PC-3 (cell line): ENCODE data around the gene C5orf22. TPM values are rescaled to one million over a fixed set of nuclear protein-coding genes. Genes with fewer than 3 reads are reported as not detected.

Experiments used
- ATAC-seq: fragments of 200-7000 bp; cut with Tn5 transposase; 2 replicates; pipeline ENCODE4 v1.9.1; 2020; ENCODE audit warnings: mild to moderate bottlenecking, moderate library complexity
- BruUV-seq: library from RNA; stranded (reverse); fragments of 400-500 nt; replicated peaks from 2 replicates; lab custom pipeline; 2021; lab: Mats Ljungman, UMichigan
- CTCF ChIA-PET: fragments of 300-600 bp; sonication (Branson Sonifier 250); formaldehyde crosslinking; loops from one replicate; lab custom pipeline; 2022; ENCODE audit warnings: antibody characterized with exemption; lab: Charles Lee
- POLR2A ChIA-PET: fragments of 300-600 bp; sonication (Branson Sonifier 250); formaldehyde crosslinking; loops from one replicate; lab custom pipeline; 2022; ENCODE audit warnings: antibody characterized with exemption; ENCODE audit not compliant: unreplicated experiment; lab: Charles Lee
- DNase-seq: peaks from one replicate; pipeline ENCODE4 v3.0.0-alpha.2; 2015
- H2AFZ ChIP-seq: fragments of 300-600 bp; sonication (generic); 2 replicates; pipeline ENCODE4 v1.6.0; 2016; ENCODE audit warnings: antibody characterized with exemption, low read length
- H3F3A ChIP-seq: fragments of 300-600 bp; sonication (generic); one replicate; pipeline ENCODE4 v1.6.0; 2017; ENCODE audit warnings: antibody characterized with exemption, low read length, control low read depth, mild to moderate bottlenecking; ENCODE audit not compliant: unreplicated experiment
- H3K27ac ChIP-seq: fragments of 300-600 bp; sonication (generic); 2 replicates; pipeline ENCODE4 v1.5.1; 2016; ENCODE audit warnings: mild to moderate bottlenecking, low read length
- H3K27me3 ChIP-seq: fragments of 300-600 bp; sonication (generic); 2 replicates; pipeline ENCODE4 v1.6.1; 2016; ENCODE audit warnings: low read length, mixed read lengths
- H3K36me3 ChIP-seq: fragments of 300-600 bp; sonication (generic); 2 replicates; pipeline ENCODE4 v1.6.1; 2016; ENCODE audit warnings: low read depth, mixed run types, low read length, mixed read lengths
- H3K4me1 ChIP-seq: fragments of 300-600 bp; sonication (generic); 2 replicates; pipeline ENCODE4 v1.5.1; 2016; ENCODE audit warnings: low read length; ENCODE audit not compliant: insufficient read depth
- H3K4me2 ChIP-seq: fragments of 300-600 bp; sonication (generic); 2 replicates; pipeline ENCODE4 v1.6.0; 2016; ENCODE audit warnings: low read length
- H3K4me3 ChIP-seq: fragments of 300-600 bp; sonication (generic); 2 replicates; pipeline ENCODE4 v1.5.1; 2016; ENCODE audit warnings: mild to moderate bottlenecking, low read length, mixed read lengths
- H3K79me2 ChIP-seq: fragments of 300-600 bp; sonication (generic); 2 replicates; pipeline ENCODE4 v1.6.1; 2017; ENCODE audit warnings: low read length, mixed read lengths
- H3K9ac ChIP-seq: fragments of 300-600 bp; sonication (generic); 2 replicates; pipeline ENCODE4 v1.6.0; 2016; ENCODE audit warnings: mild to moderate bottlenecking, low read length
- H3K9me2 ChIP-seq: fragments of 300-600 bp; sonication (generic); replicated peaks from 2 replicates; pipeline ENCODE4 v1.6.1; 2016; ENCODE audit warnings: mixed run types, low read length, mixed read lengths
- H3K9me3 ChIP-seq: fragments of 300-600 bp; sonication (generic); 2 replicates; pipeline ENCODE4 v1.6.1; 2016; ENCODE audit warnings: low read length, mixed read lengths
- H4K20me1 ChIP-seq: fragments of 300-600 bp; sonication (generic); 2 replicates; pipeline ENCODE4 v1.6.1; 2016; ENCODE audit warnings: low read length, mixed read lengths
- CTCF ChIP-seq: fragments of 300-600 bp; sonication (generic); conservative IDR thresholded peaks from 2 replicates; pipeline ENCODE4 v1.5.1; 2017; ENCODE audit warnings: antibody characterized with exemption, low read depth, mild to moderate bottlenecking, low read length
- EZH2 ChIP-seq: fragments of 300-600 bp; sonication (generic); IDR thresholded peaks from one replicate; pipeline ENCODE4 v1.6.1; 2017; ENCODE audit warnings: antibody characterized with exemption, mild to moderate bottlenecking, low read length; ENCODE audit not compliant: unreplicated experiment
- EZH2phosphoT487 ChIP-seq: fragments of 300-600 bp; sonication (generic); IDR thresholded peaks from 2 replicates; pipeline ENCODE4 v1.6.1; 2018; ENCODE audit warnings: mild to moderate bottlenecking, antibody characterized with exemption, low read length, borderline replicate concordance
- intact Hi-C: fragments of 100-400 bp; cut with micrococcal nuclease; formaldehyde crosslinking; loops from 2 replicates; pipeline ENCODE4 v1.9.0; 2023
- total RNA-seq: library from RNA; depleted of rRNA; stranded (reverse); fragments of >200 nt; gene quantifications from 2 replicates; pipeline ENCODE4 v1.2.3, GENCODE V29; 2014

Gene C5orf22
- total RNA-seq, 1 experiment from 2014 or later: 15.3 TPM

GRCh38 chr5:31511305-31511704 lies 20.8 kb upstream of the C5orf22 start:
- Histone ChIP-seq H3K9me2 (no peaks in the 10 kb centered on the region), H4K20me1 (no peaks in the 10 kb centered on the region), H2AFZ (no peak overlapping the region), H3K4me1 (no peaks in the 10 kb centered on the region), H3K27me3 (no peaks in the 10 kb centered on the region), H3K9me3 (no peaks in the 10 kb centered on the region), H3K4me3 (no peak overlapping the region), H3K79me2 (no peaks in the 10 kb centered on the region), H3K9ac (no peak overlapping the region), H3K27ac (no peak overlapping the region), H3K36me3 (peaks cover 45% of the 10 kb centered on the region), H3K4me2 (no peak overlapping the region), H3F3A (no peaks in the 10 kb centered on the region)
- ATAC-seq (no peak), DNase-seq (no peak)
- CTCF ChIA-PET: no interaction called here
- intact Hi-C loops: no loop called here
- no TSS peak for BruUV-seq
- POLR2A ChIA-PET: no interaction called here
- TF ChIP-seq CTCF: no peak
- TF ChIP-seq EZH2: no peak

GRCh38 chr5:31516802-31517201 lies 15.3 kb upstream of the C5orf22 start:
- ATAC-seq (no peak), DNase-seq (no peak)
- ChIA-PET CTCF (no interaction called here), POLR2A (no interaction called here)
- Histone ChIP-seq H3K4me2 (no peak overlapping the region), H3K9me2 (no peaks in the 10 kb centered on the region), H3K27ac (no peak overlapping the region), H3K9ac (no peak overlapping the region), H3K4me1 (no peaks in the 10 kb centered on the region), H3F3A (no peaks in the 10 kb centered on the region), H3K36me3 (peaks cover 31% of the 10 kb centered on the region), H3K9me3 (no peaks in the 10 kb centered on the region), H3K4me3 (no peak overlapping the region), H3K27me3 (no peaks in the 10 kb centered on the region), H3K79me2 (no peaks in the 10 kb centered on the region), H4K20me1 (no peaks in the 10 kb centered on the region), H2AFZ (no peak overlapping the region)
- TF ChIP-seq EZH2phosphoT487: no peak
- TF ChIP-seq EZH2: no peak
- TF ChIP-seq CTCF: no peak
- intact Hi-C loops: no loop called here
- BruUV-seq: no TSS peak

GRCh38 chr5:31523041-31523440 lies 9.1 kb upstream of the C5orf22 start:
- ChIA-PET CTCF (no interaction called here), POLR2A (no interaction called here)
- no peaks in the 10 kb centered on the region for H3K4me1 ChIP-seq
- H3K9me2 ChIP-seq: no peaks in the 10 kb centered on the region
- H3K9ac ChIP-seq: no peak overlapping the region
- no peak overlapping the region for H3K4me3 ChIP-seq
- ATAC-seq (no peak), DNase-seq (no peak)
- peaks cover 37% of the 10 kb centered on the region for H3K36me3 ChIP-seq
- intact Hi-C loops: no loop called here
- H4K20me1 ChIP-seq: no peaks in the 10 kb centered on the region; the same call in 1 of the 2 replicates
- BruUV-seq: no TSS peak
- no peaks in the 10 kb centered on the region for H3K9me3 ChIP-seq
- H3F3A ChIP-seq: no peaks in the 10 kb centered on the region
- no peaks in the 10 kb centered on the region for H3K27me3 ChIP-seq
- H3K79me2 ChIP-seq: peaks cover 14% of the 10 kb centered on the region; the same call in 1 of the 2 replicates
- no peak overlapping the region for H3K27ac ChIP-seq
- no peak overlapping the region for H3K4me2 ChIP-seq
- H2AFZ ChIP-seq: no peak overlapping the region
- TF ChIP-seq EZH2phosphoT487 (no peak), EZH2 (no peak), CTCF (no peak)
